HEK293 (cell line): ENCODE measurements around the gene SULT1C3.

Experiments
- CTCF ChIA-PET: fragments of 350-600 bp; formaldehyde crosslinking; extraction: SDS; loops from one replicate; lab custom pipeline; 2021; ENCODE audit warnings: antibody characterized with exemption; lab: Yijun Ruan, JAX
- POLR2A ChIA-PET: fragments of 300-600 bp; formaldehyde crosslinking; extraction: SDS; loops from one replicate; lab custom pipeline; 2020; ENCODE audit warnings: antibody characterized with exemption, inconsistent platforms; lab: Yijun Ruan, JAX
- H3K27ac ChIP-seq: fragments of 200-500 bp; sonication (Bioruptor generic); 2 replicates; pipeline ENCODE4 v1.5.1; 2014; ENCODE audit warnings: low read depth, low read length, control low read depth, inconsistent platforms; ENCODE audit errors: extremely low read depth
- H3K36me3 ChIP-seq, 2 experiments: fragments of 200-500 bp in 1 of 2; sonication (Bioruptor generic) in 1 of 2; 1 replicate in 1 of 2; 2 replicates in 1 of 2; pipeline ENCODE4 v1.5.1; 2014 to 2017; ENCODE audit warnings: inconsistent platforms in 2 of 2, low read length in 2 of 2; ENCODE audit not compliant: control insufficient read depth in 2 of 2, insufficient read depth in 1 of 2
- H3K4me1 ChIP-seq: fragments of 200-500 bp; sonication (Bioruptor generic); 2 replicates; pipeline ENCODE4 v1.5.1; 2014; ENCODE audit warnings: mild to moderate bottlenecking, low read length, inconsistent platforms; ENCODE audit not compliant: control insufficient read depth, insufficient read depth
- H3K4me3 ChIP-seq: 2 replicates; pipeline ENCODE4 v1.5.1; 2011; ENCODE audit warnings: low read depth, mild to moderate bottlenecking, control low read depth, low read length, moderate library complexity
- H3K9me3 ChIP-seq: fragments of 200-500 bp; sonication (Bioruptor generic); 2 replicates; pipeline ENCODE4 v1.5.1; 2014; ENCODE audit warnings: low read depth, low read length, inconsistent platforms; ENCODE audit not compliant: control insufficient read depth, insufficient read depth
- BCL6B ChIP-seq: fragments of 450-650 bp; formaldehyde crosslinking; IDR thresholded peaks from 2 replicates; pipeline ENCODE4 v1.5.1; 2017; ENCODE audit warnings: missing biosample characterization, missing genetic modification characterization
- PBX3 ChIP-seq: sonication (generic); formaldehyde crosslinking; IDR thresholded peaks from 2 replicates; pipeline ENCODE4 v1.8.1; 2022; ENCODE audit warnings: mild to moderate bottlenecking, moderate library complexity, missing genetic modification reagents
- REPIN1 ChIP-seq: fragments of 450-650 bp; formaldehyde crosslinking; IDR thresholded peaks from 2 replicates; pipeline ENCODE4 v1.5.1; 2017; ENCODE audit warnings: missing biosample characterization, missing genetic modification characterization, low read depth
- ZFP37 ChIP-seq: fragments of 450-650 bp; formaldehyde crosslinking; IDR thresholded peaks from 2 replicates; pipeline ENCODE4 v1.5.1; 2016; ENCODE audit warnings: missing biosample characterization, missing genetic modification characterization
- ZNF133 ChIP-seq: fragments of 450-650 bp; formaldehyde crosslinking; IDR thresholded peaks from 2 replicates; pipeline ENCODE4 v1.5.1; 2016; ENCODE audit warnings: missing biosample characterization, missing genetic modification characterization
- ZNF155 ChIP-seq: fragments of 450-650 bp; formaldehyde crosslinking; IDR thresholded peaks from 2 replicates; pipeline ENCODE4 v1.5.1; 2016; ENCODE audit warnings: missing biosample characterization, missing genetic modification characterization
- ZNF18 ChIP-seq: fragments of 450-650 bp; formaldehyde crosslinking; IDR thresholded peaks from 2 replicates; pipeline ENCODE4 v1.5.1; 2016; ENCODE audit warnings: missing biosample characterization, missing genetic modification characterization
- ZNF280D ChIP-seq: fragments of 450-650 bp; formaldehyde crosslinking; IDR thresholded peaks from 2 replicates; pipeline ENCODE4 v1.5.1; 2016; ENCODE audit warnings: missing biosample characterization, missing genetic modification characterization
- ZNF404 ChIP-seq: fragments of 450-650 bp; formaldehyde crosslinking; IDR thresholded peaks from 2 replicates; pipeline ENCODE4 v1.5.1; 2017; ENCODE audit warnings: missing biosample characterization, missing genetic modification characterization
- ZNF529 ChIP-seq: fragments of 450-650 bp; formaldehyde crosslinking; IDR thresholded peaks from 2 replicates; pipeline ENCODE4 v1.5.1; 2017; ENCODE audit warnings: missing genetic modification characterization, missing biosample characterization; ENCODE audit not compliant: insufficient replicate concordance
- ZNF530 ChIP-seq: fragments of 450-650 bp; formaldehyde crosslinking; IDR thresholded peaks from 2 replicates; pipeline ENCODE4 v1.5.1; 2016; ENCODE audit warnings: low read depth, missing biosample characterization, missing genetic modification characterization
- ZNF561 ChIP-seq: fragments of 450-650 bp; IDR thresholded peaks from 2 replicates; pipeline ENCODE4 v1.5.1; 2018; ENCODE audit warnings: missing biosample characterization, missing genetic modification characterization, borderline replicate concordance
- ZNF658 ChIP-seq: fragments of 450-650 bp; formaldehyde crosslinking; IDR thresholded peaks from 2 replicates; pipeline ENCODE4; 2016; ENCODE audit warnings: missing biosample characterization, missing genetic modification characterization
- TF ChIP-seq, protein P1 (sequence below): fragments of 450-650 bp; formaldehyde crosslinking; IDR thresholded peaks from 2 replicates; pipeline ENCODE4 v1.5.1; 2017; ENCODE audit warnings: missing biosample characterization, missing genetic modification characterization
- TF ChIP-seq, protein P2 (sequence below): fragments of 450-650 bp; formaldehyde crosslinking; optimal IDR thresholded peaks from 2 replicates; pipeline ENCODE3; 2016; ENCODE audit warnings: missing biosample characterization, mild to moderate bottlenecking, missing genetic modification characterization

Gene SULT1C3

DNA sequence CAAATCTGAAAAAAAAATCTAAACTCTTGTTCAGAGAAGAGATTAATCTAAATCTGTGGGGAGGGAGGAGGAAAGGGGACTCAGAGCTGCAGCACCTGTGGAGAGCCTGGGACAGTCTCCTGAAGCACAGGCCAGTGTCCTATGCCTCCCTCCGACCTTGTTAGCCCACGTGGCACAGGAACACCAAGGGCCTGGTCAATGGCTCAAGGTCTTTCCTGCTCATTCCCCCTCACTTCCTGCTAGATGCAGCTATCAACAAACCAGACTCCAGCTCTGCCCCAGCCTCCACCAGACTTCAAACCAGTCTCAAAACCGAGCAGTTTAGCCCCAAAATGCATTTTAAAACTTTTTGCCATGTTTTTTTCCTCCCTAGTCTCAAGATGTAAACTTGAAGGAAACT is 20.1 kb upstream of the SULT1C3 start:
- no peaks in the 10 kb centered on the region for H3K9me3 ChIP-seq
- H3K27ac ChIP-seq: no peak overlapping the region
- CTCF ChIA-PET: interaction anchor here (0.7 kb wide), 1 partner anchor 10 kb away, joined by 3 read pairs; no protein-coding TSS in a partner anchor
- no peak for TF ChIP-seq ZNF155 (tag by site-specific recombination)
- no peak for TF ChIP-seq ZNF18 (tag by site-specific recombination)
- no peak for TF ChIP-seq ZNF530 (tag by site-specific recombination)
- TF ChIP-seq REPIN1: no peak
- H3K36me3 ChIP-seq: no peaks in the 10 kb centered on the region
- POLR2A ChIA-PET: no interaction called here
- H3K4me1 ChIP-seq: no peaks in the 10 kb centered on the region
- no peak overlapping the region for H3K4me3 ChIP-seq

DNA sequence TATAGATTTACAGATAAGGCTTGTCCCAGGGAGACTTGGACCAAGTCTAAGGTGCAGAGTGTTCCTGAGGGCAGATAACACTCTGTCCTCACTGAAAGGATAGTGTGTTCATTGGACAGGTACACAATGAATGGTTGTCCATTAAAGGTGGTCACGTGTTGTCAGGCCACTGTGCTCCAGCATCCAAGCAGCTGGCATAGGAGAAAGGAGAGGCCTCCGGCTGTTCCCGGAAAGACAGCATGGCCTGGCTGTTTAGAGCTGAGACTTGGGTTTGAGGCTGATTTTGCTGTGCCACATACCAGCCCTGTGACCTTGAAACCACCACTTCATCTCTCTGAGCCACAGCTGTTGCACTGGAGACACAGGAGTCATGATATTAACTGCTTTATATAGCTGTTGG is 19.6 kb upstream of the SULT1C3 start:
- Histone ChIP-seq H3K36me3 (no peaks in the 10 kb centered on the region), H3K4me1 (no peaks in the 10 kb centered on the region), H3K4me3 (no peak overlapping the region), H3K27ac (no peak overlapping the region), H3K9me3 (no peaks in the 10 kb centered on the region)
- TF ChIP-seq ZNF561 (tag by site-specific recombination) (no peak), PBX3 (CRISPR knock-in tag) (no peak), ZNF529 (tag by site-specific recombination) (no peak), ZNF404 (tag by site-specific recombination) (no peak), ZNF133 (tag by site-specific recombination) (no peak), BCL6B (tag by site-specific recombination) (no peak), ZFP37 (tag by site-specific recombination) (no peak), ZNF658 (tag by site-specific recombination) (no peak), ZNF280D (tag by site-specific recombination) (no peak)
- TF ChIP-seq, protein P1, sequence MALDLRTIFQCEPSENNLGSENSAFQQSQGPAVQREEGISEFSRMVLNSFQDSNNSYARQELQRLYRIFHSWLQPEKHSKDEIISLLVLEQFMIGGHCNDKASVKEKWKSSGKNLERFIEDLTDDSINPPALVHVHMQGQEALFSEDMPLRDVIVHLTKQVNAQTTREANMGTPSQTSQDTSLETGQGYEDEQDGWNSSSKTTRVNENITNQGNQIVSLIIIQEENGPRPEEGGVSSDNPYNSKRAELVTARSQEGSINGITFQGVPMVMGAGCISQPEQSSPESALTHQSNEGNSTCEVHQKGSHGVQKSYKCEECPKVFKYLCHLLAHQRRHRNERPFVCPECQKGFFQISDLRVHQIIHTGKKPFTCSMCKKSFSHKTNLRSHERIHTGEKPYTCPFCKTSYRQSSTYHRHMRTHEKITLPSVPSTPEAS (tag by site-specific recombination): no peak
- TF ChIP-seq, protein P2, sequence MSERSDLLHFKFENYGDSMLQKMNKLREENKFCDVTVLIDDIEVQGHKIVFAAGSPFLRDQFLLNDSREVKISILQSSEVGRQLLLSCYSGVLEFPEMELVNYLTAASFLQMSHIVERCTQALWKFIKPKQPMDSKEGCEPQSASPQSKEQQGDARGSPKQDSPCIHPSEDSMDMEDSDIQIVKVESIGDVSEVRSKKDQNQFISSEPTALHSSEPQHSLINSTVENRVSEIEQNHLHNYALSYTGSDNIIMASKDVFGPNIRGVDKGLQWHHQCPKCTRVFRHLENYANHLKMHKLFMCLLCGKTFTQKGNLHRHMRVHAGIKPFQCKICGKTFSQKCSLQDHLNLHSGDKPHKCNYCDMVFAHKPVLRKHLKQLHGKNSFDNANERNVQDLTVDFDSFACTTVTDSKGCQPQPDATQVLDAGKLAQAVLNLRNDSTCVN (tag by site-specific recombination): no peak
- ChIA-PET POLR2A (no interaction called here), CTCF (no interaction called here)
